ENCODE results near the gene TRPM2.

DNA sequence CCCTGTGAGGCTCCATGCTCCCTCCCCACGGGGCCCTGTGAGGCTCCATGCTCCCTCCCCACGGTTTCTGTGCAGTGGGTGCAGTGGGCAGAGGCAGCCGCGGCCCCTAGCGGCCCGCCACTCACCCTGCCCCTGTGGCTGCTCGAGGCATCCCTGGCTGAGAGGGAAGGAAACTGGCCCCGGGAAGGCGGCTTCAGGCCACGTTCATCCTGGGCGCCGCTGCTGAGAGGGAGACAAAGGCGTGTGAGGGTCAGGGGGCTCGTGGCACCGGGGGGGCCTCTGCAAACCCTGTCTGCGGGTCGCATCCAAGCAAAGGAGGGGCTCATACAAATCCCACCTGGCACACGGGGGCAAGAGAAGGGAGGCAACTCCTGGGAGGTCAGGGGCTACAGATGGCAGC lies 22.7 kb upstream of the TRPM2 start:
- TF ChIP-seq, protein P1, sequence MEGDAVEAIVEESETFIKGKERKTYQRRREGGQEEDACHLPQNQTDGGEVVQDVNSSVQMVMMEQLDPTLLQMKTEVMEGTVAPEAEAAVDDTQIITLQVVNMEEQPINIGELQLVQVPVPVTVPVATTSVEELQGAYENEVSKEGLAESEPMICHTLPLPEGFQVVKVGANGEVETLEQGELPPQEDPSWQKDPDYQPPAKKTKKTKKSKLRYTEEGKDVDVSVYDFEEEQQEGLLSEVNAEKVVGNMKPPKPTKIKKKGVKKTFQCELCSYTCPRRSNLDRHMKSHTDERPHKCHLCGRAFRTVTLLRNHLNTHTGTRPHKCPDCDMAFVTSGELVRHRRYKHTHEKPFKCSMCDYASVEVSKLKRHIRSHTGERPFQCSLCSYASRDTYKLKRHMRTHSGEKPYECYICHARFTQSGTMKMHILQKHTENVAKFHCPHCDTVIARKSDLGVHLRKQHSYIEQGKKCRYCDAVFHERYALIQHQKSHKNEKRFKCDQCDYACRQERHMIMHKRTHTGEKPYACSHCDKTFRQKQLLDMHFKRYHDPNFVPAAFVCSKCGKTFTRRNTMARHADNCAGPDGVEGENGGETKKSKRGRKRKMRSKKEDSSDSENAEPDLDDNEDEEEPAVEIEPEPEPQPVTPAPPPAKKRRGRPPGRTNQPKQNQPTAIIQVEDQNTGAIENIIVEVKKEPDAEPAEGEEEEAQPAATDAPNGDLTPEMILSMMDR (IDR thresholded peaks at IDR 0.05), result no peak
- TF ChIP-seq POLR2A (IDR thresholded peaks at IDR 0.05), result no peak
